22Rv1 (cell line): Measurements from ENCODE around the gene CSDE1.

Source experiments
- ZFX ChIP-seq: fragments of 450-650 bp; IDR thresholded peaks from 2 replicates; pipeline ENCODE4 v1.6.1; 2017; ENCODE audit warnings: antibody characterized with exemption, borderline replicate concordance
- TF ChIP-seq, protein P1 (sequence below): fragments of 450-650 bp; IDR thresholded peaks from 2 replicates; pipeline ENCODE4 v1.5.1; 2017; ENCODE audit warnings: mild to moderate bottlenecking

DNA sequence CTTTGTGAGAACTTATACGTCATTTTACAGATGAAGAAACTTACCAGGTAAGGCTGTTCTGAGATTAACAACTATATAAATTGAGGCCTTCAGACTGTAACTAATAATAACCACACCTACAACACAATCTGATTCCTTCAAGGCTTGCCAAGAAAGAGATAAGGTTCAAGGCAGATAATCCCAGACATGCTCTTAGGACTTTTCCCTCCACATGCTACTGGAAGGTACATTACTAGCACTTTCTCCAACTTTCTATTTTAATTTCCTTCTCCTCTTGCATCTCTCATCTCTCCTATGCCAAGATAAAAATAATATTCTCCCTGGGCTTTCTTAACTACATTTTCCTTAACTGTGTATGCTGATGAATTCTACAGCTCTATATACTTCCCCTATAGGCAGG is 22.3 kb downstream of the CSDE1 start:
- TF ChIP-seq, protein P1, sequence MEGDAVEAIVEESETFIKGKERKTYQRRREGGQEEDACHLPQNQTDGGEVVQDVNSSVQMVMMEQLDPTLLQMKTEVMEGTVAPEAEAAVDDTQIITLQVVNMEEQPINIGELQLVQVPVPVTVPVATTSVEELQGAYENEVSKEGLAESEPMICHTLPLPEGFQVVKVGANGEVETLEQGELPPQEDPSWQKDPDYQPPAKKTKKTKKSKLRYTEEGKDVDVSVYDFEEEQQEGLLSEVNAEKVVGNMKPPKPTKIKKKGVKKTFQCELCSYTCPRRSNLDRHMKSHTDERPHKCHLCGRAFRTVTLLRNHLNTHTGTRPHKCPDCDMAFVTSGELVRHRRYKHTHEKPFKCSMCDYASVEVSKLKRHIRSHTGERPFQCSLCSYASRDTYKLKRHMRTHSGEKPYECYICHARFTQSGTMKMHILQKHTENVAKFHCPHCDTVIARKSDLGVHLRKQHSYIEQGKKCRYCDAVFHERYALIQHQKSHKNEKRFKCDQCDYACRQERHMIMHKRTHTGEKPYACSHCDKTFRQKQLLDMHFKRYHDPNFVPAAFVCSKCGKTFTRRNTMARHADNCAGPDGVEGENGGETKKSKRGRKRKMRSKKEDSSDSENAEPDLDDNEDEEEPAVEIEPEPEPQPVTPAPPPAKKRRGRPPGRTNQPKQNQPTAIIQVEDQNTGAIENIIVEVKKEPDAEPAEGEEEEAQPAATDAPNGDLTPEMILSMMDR: no peak
- TF ChIP-seq ZFX: no peak
